Nephron (organoid): ENCODE results near the gene TNFSF9.

Source experiments
- H3K27ac Mint-ChIP-seq, 3 experiments: 2 replicates each; pipeline ENCODE4 v1.8.0; 2020; ENCODE audit warnings: mixed read lengths in 3 of 3, mild to moderate bottlenecking in 2 of 3, moderate library complexity in 1 of 3
- H3K27me3 Mint-ChIP-seq: 2 replicates; pipeline ENCODE4 v1.8.0; 2021; ENCODE audit warnings: low read depth, mild to moderate bottlenecking, moderate library complexity, mixed read lengths
- H3K36me3 Mint-ChIP-seq: 2 replicates; pipeline ENCODE4 v1.8.0; 2020; ENCODE audit warnings: low read depth, mixed read lengths
- H3K4me1 Mint-ChIP-seq: 2 replicates; pipeline ENCODE4 v1.8.0; 2020; ENCODE audit warnings: mixed read lengths
- H3K4me3 Mint-ChIP-seq, 3 experiments: 2 replicates each; pipeline ENCODE4 v1.8.0; 2020; ENCODE audit warnings: mild to moderate bottlenecking in 3 of 3, mixed read lengths in 3 of 3, moderate library complexity in 2 of 3
- H3K9me3 Mint-ChIP-seq: 2 replicates; pipeline ENCODE4 v1.8.0; 2020; ENCODE audit warnings: mixed read lengths
- TF ChIP-seq, protein P1 (sequence below), 3 experiments: fragments of 200-600 bp; sonication (generic); IDR thresholded peaks; one replicate each; pipeline ENCODE4 v1.5.0; 2021; ENCODE audit warnings: antibody characterized with exemption in 3 of 3; ENCODE audit not compliant: unreplicated experiment in 3 of 3

Gene TNFSF9

GRCh38 chr19:6514926-6515544 is 15.8 kb upstream of the TNFSF9 start:
- no peaks in the 10 kb centered on the region for H3K36me3 Mint-ChIP-seq
- H3K27ac Mint-ChIP-seq = peak overlapping the region in 1 of 3 experiments; percentile 91
- TF ChIP-seq, protein P1, sequence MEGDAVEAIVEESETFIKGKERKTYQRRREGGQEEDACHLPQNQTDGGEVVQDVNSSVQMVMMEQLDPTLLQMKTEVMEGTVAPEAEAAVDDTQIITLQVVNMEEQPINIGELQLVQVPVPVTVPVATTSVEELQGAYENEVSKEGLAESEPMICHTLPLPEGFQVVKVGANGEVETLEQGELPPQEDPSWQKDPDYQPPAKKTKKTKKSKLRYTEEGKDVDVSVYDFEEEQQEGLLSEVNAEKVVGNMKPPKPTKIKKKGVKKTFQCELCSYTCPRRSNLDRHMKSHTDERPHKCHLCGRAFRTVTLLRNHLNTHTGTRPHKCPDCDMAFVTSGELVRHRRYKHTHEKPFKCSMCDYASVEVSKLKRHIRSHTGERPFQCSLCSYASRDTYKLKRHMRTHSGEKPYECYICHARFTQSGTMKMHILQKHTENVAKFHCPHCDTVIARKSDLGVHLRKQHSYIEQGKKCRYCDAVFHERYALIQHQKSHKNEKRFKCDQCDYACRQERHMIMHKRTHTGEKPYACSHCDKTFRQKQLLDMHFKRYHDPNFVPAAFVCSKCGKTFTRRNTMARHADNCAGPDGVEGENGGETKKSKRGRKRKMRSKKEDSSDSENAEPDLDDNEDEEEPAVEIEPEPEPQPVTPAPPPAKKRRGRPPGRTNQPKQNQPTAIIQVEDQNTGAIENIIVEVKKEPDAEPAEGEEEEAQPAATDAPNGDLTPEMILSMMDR (IDR thresholded peaks at IDR 0.05; ENCODE audit: unreplicated experiment in 3 of 3) = no peak
- H3K27me3 Mint-ChIP-seq = peaks cover 20% of the 10 kb centered on the region
- H3K4me3 Mint-ChIP-seq = peak overlapping the region; percentile 51 to 70 (median 54)
- peaks cover 15% of the 10 kb centered on the region for H3K4me1 Mint-ChIP-seq
- no peaks in the 10 kb centered on the region for H3K9me3 Mint-ChIP-seq

DNA sequence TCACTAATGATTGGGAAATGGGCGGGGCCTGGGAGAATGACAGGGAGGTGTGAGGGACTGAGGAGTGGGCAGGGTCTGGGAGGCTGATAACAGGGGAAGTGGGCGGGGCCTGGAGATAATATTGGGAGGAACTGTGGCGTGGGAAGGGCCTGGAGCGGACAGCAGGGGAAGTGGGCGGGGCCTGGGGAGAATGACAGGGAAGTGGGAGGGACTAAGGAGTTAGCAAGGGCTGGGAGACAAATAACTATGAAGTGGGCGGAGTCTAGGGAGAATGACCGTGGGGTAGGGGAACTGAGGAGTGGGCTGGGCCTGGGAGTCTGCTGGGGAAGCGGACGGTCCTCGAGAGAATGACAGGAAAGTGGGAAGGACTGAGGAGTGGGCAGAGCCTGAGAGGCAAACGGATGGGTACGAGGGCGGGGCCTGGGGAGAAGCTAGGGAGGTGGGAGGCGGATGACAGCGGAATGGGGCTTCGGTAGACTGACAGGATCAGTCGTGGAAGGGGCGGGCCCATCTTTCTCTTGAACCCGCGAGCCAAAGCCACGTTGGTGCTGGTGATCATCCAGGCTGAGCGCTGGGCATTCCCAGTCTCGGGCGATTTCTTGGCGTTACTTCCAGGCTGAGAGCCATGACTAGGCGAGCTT is 14.7 kb upstream of the TNFSF9 start:
- H3K9me3 Mint-ChIP-seq = no peaks in the 10 kb centered on the region
- peak overlapping the region; percentile 86 to 92 (median 86) for H3K4me3 Mint-ChIP-seq
- H3K27me3 Mint-ChIP-seq = peaks cover 22% of the 10 kb centered on the region
- no peaks in the 10 kb centered on the region for H3K36me3 Mint-ChIP-seq
- peak overlapping the region; percentile 30 to 75 (median 70) for H3K27ac Mint-ChIP-seq
- H3K4me1 Mint-ChIP-seq = peaks cover 15% of the 10 kb centered on the region
- TF ChIP-seq, protein P1 (IDR thresholded peaks at IDR 0.05; ENCODE audit: unreplicated experiment in 3 of 3) = no peak

GRCh38 chr19:6516659-6517291 is 14.1 kb upstream of the TNFSF9 start:
- H3K4me3 Mint-ChIP-seq = peak overlapping the region; percentile 86 to 92 (median 86)
- H3K4me1 Mint-ChIP-seq = peaks cover 15% of the 10 kb centered on the region
- peaks cover 22% of the 10 kb centered on the region for H3K27me3 Mint-ChIP-seq
- H3K36me3 Mint-ChIP-seq = no peaks in the 10 kb centered on the region
- H3K27ac Mint-ChIP-seq = peak overlapping the region; percentile 1 to 74 (median 27)
- TF ChIP-seq, protein P1 (IDR thresholded peaks at IDR 0.05; ENCODE audit: unreplicated experiment in 3 of 3) = peak; percentile 92 to 96 (median 92)
- H3K9me3 Mint-ChIP-seq = no peaks in the 10 kb centered on the region

- Mint-ChIP-seq H3K27me3 (peaks cover 22% of the 10 kb centered on the region), H3K36me3 (no peaks in the 10 kb centered on the region), H3K4me1 (peaks cover 15% of the 10 kb centered on the region), H3K9me3 (no peaks in the 10 kb centered on the region), H3K4me3 (peak overlapping the region; percentile 62 to 68 (median 64)), H3K27ac (no peak overlapping the region)
- TF ChIP-seq, protein P1 (IDR thresholded peaks at IDR 0.05; ENCODE audit: unreplicated experiment in 3 of 3) = no peak
Observed at GRCh38 chr19:6518145-6518911, 12.5 kb upstream of the TNFSF9 start.

- no peaks in the 10 kb centered on the region for H3K9me3 Mint-ChIP-seq
- H3K27ac Mint-ChIP-seq = no peak overlapping the region
- H3K27me3 Mint-ChIP-seq = peaks cover 22% of the 10 kb centered on the region
- no peaks in the 10 kb centered on the region for H3K36me3 Mint-ChIP-seq
- peak overlapping the region in 1 of 3 experiments; percentile 45 for H3K4me3 Mint-ChIP-seq
- peaks cover 15% of the 10 kb centered on the region for H3K4me1 Mint-ChIP-seq
- TF ChIP-seq, protein P1 (IDR thresholded peaks at IDR 0.05; ENCODE audit: unreplicated experiment in 3 of 3) = no peak
Observed at GRCh38 chr19:6519289-6519688, 11.5 kb upstream of the TNFSF9 start.
